GM12864 (cell line): ENCODE measurements around the gene MGMT.

ENCODE experiments used
- DNase-seq: peaks from one replicate; pipeline ENCODE4 v3.0.0-alpha.2; 2011; ENCODE audit warnings: low read depth
- H3K4me3 ChIP-seq: 2 replicates; pipeline ENCODE4 v1.5.1; 2011; ENCODE audit warnings: mild to moderate bottlenecking, low read depth, low read length, control low read depth
- CTCF ChIP-seq: IDR thresholded peaks from 2 replicates; pipeline ENCODE4 v1.5.1; 2011; ENCODE audit warnings: low read depth, mild to moderate bottlenecking, moderate library complexity, low read length, control low read depth, inconsistent platforms; ENCODE audit errors: missing control alignments

MGMT gene

GRCh38 chr10:129498680-129499079 lies 31.6 kb downstream of the MGMT start:
- H3K4me3 ChIP-seq, result no peak overlapping the region
- no peak for DNase-seq
- peak; percentile 26 for TF ChIP-seq CTCF

GRCh38 chr10:129500617-129501339 lies 33.7 kb downstream of the MGMT start:
- no peak for TF ChIP-seq CTCF
- no peak overlapping the region for H3K4me3 ChIP-seq
- no peak for DNase-seq

- no peak overlapping the region for H3K4me3 ChIP-seq
- TF ChIP-seq CTCF, result no peak
Observed at GRCh38 chr10:129501652-129502436, 34.8 kb downstream of the MGMT start.

GRCh38 chr10:129502448-129502847 lies 35.4 kb downstream of the MGMT start:
- no peak for DNase-seq
- TF ChIP-seq CTCF, result no peak
- H3K4me3 ChIP-seq, result no peak overlapping the region

More at GRCh38 chr10:129501652-129502436, 34.8 kb downstream of the MGMT start:
- no peak for DNase-seq

GRCh38 chr10:129505500-129506075 lies 38.5 kb downstream of the MGMT start:
- H3K4me3 ChIP-seq, result no peak overlapping the region
- no peak for DNase-seq
- TF ChIP-seq CTCF, result no peak

- H3K4me3 ChIP-seq, result no peak overlapping the region
- DNase-seq, result no peak
- TF ChIP-seq CTCF, result no peak
Observed at GRCh38 chr10:129506101-129506797, 39.2 kb downstream of the MGMT start.
